Colonic mucosa (tissue), 4 donors: ENCODE measurements around the gene SMCO2. TPM values are rescaled to one million over a fixed set of nuclear protein-coding genes. Genes with fewer than 3 reads are reported as not detected.
"Not testable (repeated sequence)": the region's sequence is repeated elsewhere in the genome, so short reads cannot be mapped to it uniquely, and the experiment has no call there.

Experiments
- DNase-seq: peaks from one replicate; pipeline ENCODE4 v3.0.0-alpha.2; 2020
- H3K27ac ChIP-seq: fragments of 200-600 bp; one replicate; pipeline ENCODE4 v1.8.0; 2021
- H3K27me3 ChIP-seq: fragments of 200-600 bp; one replicate; pipeline ENCODE4 v1.8.0; 2021
- H3K36me3 ChIP-seq: fragments of 200-600 bp; one replicate; pipeline ENCODE4 v1.8.0; 2021
- H3K4me1 ChIP-seq: fragments of 200-600 bp; one replicate; pipeline ENCODE4 v1.8.0; 2021; ENCODE audit warnings: mild to moderate bottlenecking
- H3K4me3 ChIP-seq: fragments of 200-600 bp; one replicate; pipeline ENCODE4 v1.8.0; 2021
- H3K9ac ChIP-seq, 2 donors: one replicate each; pipeline ENCODE4 v1.7.0; 2013; ENCODE audit warnings: control low read depth in 2 of 2, low read depth in 2 of 2, low read length in 2 of 2
- H3K9me3 ChIP-seq: fragments of 200-600 bp; one replicate; pipeline ENCODE4 v1.8.0; 2021
- CTCF ChIP-seq: fragments of 200-600 bp; IDR thresholded peaks from one replicate; pipeline ENCODE4 v1.8.0; 2022; ENCODE audit warnings: antibody characterized with exemption, mild to moderate bottlenecking
- intact Hi-C: fragments of 100-400 bp; cut with DNase I; formaldehyde crosslinking; loops from one replicate; pipeline ENCODE4 v1.14.1; 2022
- total RNA-seq, 2 donors: library from RNA; stranded (reverse); fragmentation: NEBNext Ultra II Directional in 1 of 2; extraction: Animal tissue kit (Norgen Biotek cat#: 25700) in 1 of 2; gene quantifications; one replicate each; pipeline ENCODE4 v1.2.1, GENCODE V29; 2021
- donor health status: healthy.
- donor health status: DM: no; HTN: no; CAD: no.
- donor health status: DM: no; HTN: no; CAD: no.

The SMCO2 gene
- total RNA-seq, 2 donors from 2014 or later, result 0.21 TPM; not detected in 1

GRCh38 chr12:27537855-27538675, 91.5 kb downstream of the SMCO2 start:
- Histone ChIP-seq H3K4me3 (no peak overlapping the region), H3K9me3 (no peaks in the 10 kb centered on the region), H3K27me3 (no peaks in the 10 kb centered on the region), H3K36me3 (no peaks in the 10 kb centered on the region), H3K27ac (no peak overlapping the region), H3K9ac (no peak overlapping the region), H3K4me1 (peaks cover 4% of the 10 kb centered on the region)
- no peak for DNase-seq
- no peak for TF ChIP-seq CTCF
- intact Hi-C loops, result no loop called here

GRCh38 chr12:27539191-27539631, 92.7 kb downstream of the SMCO2 start:
- no peak for DNase-seq
- H3K4me1 ChIP-seq, result peaks cover 4% of the 10 kb centered on the region

DNA sequence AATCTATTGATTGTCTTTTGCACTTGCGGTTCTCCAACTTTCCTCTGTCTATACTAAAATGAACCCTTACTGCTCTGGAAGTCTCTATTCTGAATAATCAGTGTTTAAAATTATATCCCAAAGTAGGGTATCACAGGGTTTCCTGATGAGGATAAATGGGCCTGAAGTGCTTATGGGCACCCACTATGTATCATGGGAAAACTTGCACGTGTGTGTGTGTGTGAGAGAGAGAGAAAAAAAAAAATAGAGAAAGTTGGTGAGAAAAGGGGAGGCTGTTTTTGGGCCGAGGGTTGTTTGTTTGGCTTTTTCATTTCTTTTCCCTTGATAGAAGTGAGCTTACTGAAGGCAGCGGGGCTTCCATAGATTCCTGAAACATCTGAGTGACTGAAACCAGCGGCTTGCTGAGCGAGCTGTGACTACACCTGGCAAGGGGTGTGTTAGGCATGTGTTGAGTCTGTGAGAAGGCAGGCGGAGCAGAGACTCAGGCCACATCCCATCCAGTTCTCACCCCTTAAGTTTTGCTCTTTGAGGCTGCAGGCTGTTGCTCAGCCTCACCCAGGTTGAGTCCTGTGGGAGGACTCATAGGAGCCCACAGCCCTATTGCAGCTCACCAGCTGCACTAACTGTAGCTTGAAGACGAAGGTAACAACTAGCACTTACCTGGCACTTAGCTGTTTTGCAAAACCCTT, 94.6 kb downstream of the SMCO2 start:
- intact Hi-C loops, result no loop called here
- H3K27ac ChIP-seq, result no peak overlapping the region
- H3K36me3 ChIP-seq, result no peaks in the 10 kb centered on the region
- TF ChIP-seq CTCF, result no peak
- no peak for DNase-seq
- H3K27me3 ChIP-seq, result no peaks in the 10 kb centered on the region
- H3K4me3 ChIP-seq, result no peak overlapping the region
- no peak overlapping the region for H3K9ac ChIP-seq
- peaks cover 4% of the 10 kb centered on the region for H3K4me1 ChIP-seq
- no peaks in the 10 kb centered on the region for H3K9me3 ChIP-seq

More at GRCh38 chr12:27539191-27539631, 92.7 kb downstream of the SMCO2 start:
- H3K9me3 ChIP-seq, result no peaks in the 10 kb centered on the region
- H3K27me3 ChIP-seq, result no peaks in the 10 kb centered on the region
- H3K27ac ChIP-seq, result no peak overlapping the region
- TF ChIP-seq CTCF, result no peak
- intact Hi-C loops, result no loop called here
- no peak overlapping the region for H3K4me3 ChIP-seq
- H3K36me3 ChIP-seq, result no peaks in the 10 kb centered on the region
- H3K9ac ChIP-seq, result no peak overlapping the region

DNA sequence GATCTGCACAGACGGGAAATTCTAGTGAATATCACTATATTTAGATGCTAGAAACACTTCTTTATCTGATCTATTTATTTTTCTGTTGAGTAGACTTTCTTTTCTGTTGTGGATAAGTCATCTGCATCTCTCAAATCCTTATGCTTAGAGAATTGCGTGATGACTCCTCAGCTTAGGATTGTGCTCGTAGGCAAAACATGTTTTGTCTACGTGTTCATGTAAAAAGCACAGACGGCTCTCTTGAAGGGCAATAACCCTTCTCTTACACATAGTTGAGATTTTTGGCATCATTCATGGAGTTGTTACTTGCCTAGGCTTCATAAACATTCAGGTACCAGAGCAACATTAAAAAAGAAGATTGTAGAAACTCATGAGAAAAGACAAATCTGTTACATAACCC, 96.1 kb downstream of the SMCO2 start:
- no peak for DNase-seq
- no peak for TF ChIP-seq CTCF
- Histone ChIP-seq H3K9me3 (no peaks in the 10 kb centered on the region), H3K9ac (no peak overlapping the region), H3K4me1 (peaks cover 4% of the 10 kb centered on the region), H3K4me3 (no peak overlapping the region), H3K27me3 (no peaks in the 10 kb centered on the region), H3K36me3 (no peaks in the 10 kb centered on the region), H3K27ac (no peak overlapping the region)
- intact Hi-C loops, result no loop called here

DNA sequence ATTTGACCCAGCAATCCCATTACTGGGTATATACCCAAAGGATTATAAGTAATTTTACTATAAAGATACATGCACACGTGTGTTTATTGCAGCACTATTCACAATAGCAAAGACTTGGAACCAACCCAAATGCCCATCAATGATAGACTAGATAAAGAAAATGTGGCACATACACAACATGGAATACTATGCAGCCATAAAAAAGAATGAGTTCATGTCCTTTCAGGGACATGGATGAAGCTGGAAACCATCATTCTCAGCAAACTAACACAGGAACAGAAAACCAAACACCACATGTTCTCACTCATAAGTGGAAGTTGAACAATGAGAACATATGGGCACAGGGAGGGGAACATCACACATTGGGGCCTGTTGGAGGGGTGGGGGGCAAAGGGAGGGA, 98.3 kb downstream of the SMCO2 start:
- intact Hi-C loops, H3K9me3 ChIP-seq, H3K9ac ChIP-seq, H3K4me1 ChIP-seq, H3K27me3 ChIP-seq, H3K36me3 ChIP-seq, H3K27ac ChIP-seq, H3K4me3 ChIP-seq, DNase-seq: not testable (repeated sequence)

- intact Hi-C loops, result no loop called here
- no peak for DNase-seq
- no peak overlapping the region for H3K27ac ChIP-seq
- H3K27me3 ChIP-seq, result no peaks in the 10 kb centered on the region
- H3K9ac ChIP-seq, result no peak overlapping the region
- H3K9me3 ChIP-seq, result no peaks in the 10 kb centered on the region
- H3K36me3 ChIP-seq, result no peaks in the 10 kb centered on the region
- TF ChIP-seq CTCF, result no peak
- H3K4me3 ChIP-seq, result no peak overlapping the region
- peaks cover 5% of the 10 kb centered on the region for H3K4me1 ChIP-seq
Observed at GRCh38 chr12:27545665-27546064, 99.1 kb downstream of the SMCO2 start.
